RWPE1 (cell line): ENCODE results near the gene PGAM5.

ENCODE experiments used
- CTCF ChIA-PET: fragments of 350-600 bp; sonication (Branson Sonifier 250); formaldehyde crosslinking; extraction: SDS; loops from one replicate; lab custom pipeline; 2021; lab: Yijun Ruan, JAX
- POLR2A ChIA-PET: fragments of 400-600 bp; formaldehyde crosslinking; extraction: SDS; loops from one replicate; lab custom pipeline; 2020; ENCODE audit warnings: antibody characterized with exemption; ENCODE audit not compliant: low non-redundant PET; lab: Yijun Ruan, JAX
- DNase-seq: peaks from one replicate; pipeline ENCODE4 v3.0.0; 2012; ENCODE audit warnings: low spot score
- H3K27ac ChIP-seq: fragments of 450-650 bp; 2 replicates; pipeline ENCODE4 v1.5.1; 2017
- TF ChIP-seq, protein P1 (sequence below): fragments of 450-650 bp; conservative IDR thresholded peaks from 2 replicates; pipeline ENCODE4 v1.5.1; 2017; ENCODE audit warnings: low read depth, mild to moderate bottlenecking

PGAM5 gene

DNA sequence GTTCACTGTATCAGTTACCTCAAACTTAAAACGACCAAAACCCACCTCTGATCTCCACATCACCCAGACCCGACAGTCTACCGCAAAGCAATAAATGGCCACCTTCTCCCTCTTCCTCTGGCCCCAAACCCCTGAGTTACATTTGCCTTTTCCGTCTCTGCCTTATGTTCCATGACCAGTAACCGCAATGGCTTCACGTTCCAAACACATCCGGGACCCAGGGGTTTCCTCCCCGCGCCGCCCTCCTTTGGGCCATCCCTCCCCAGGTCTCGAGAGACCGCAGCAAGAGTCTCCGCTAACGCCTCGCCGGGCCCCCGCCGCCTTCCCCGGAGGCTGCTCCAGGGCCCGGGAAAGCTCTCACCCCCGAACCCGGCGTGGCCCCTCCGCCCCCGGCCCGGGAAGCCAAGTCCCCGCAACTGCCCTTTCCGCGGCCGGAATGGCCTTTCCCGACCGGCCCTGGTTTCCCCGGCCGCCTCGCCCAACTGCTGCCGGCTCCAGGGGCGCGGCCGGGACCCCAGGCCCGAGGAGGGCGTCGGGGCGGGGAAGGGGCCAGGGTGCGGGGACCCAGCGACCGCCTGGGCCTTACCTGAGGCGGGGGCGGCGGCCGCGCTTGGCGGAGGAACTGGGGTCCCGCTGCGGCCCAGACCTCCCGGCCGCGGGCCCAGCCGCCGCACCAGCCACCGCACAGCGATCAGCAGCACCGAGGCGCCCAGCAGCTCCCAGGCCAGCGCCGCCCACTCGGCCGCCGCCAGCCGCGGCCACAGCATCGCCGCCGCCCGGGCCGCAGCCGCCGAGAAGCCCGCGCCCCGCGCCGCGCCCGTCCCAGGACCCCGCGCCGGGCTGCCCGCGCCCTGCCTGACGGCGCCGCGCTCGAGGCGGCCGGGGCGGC is 50.6 kb downstream of the PGAM5 start, which contains the start of gene ANKLE2:
Gene ANKLE2 (minus strand): TSS at position 801 of the 889 bp plus-strand sequence. CDS start 34 bp downstream, at position 767.
- peak; percentile 45 for DNase-seq
- TF ChIP-seq, protein P1, sequence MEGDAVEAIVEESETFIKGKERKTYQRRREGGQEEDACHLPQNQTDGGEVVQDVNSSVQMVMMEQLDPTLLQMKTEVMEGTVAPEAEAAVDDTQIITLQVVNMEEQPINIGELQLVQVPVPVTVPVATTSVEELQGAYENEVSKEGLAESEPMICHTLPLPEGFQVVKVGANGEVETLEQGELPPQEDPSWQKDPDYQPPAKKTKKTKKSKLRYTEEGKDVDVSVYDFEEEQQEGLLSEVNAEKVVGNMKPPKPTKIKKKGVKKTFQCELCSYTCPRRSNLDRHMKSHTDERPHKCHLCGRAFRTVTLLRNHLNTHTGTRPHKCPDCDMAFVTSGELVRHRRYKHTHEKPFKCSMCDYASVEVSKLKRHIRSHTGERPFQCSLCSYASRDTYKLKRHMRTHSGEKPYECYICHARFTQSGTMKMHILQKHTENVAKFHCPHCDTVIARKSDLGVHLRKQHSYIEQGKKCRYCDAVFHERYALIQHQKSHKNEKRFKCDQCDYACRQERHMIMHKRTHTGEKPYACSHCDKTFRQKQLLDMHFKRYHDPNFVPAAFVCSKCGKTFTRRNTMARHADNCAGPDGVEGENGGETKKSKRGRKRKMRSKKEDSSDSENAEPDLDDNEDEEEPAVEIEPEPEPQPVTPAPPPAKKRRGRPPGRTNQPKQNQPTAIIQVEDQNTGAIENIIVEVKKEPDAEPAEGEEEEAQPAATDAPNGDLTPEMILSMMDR, result no peak
- POLR2A ChIA-PET, result interaction anchor here (0.5 kb wide), 1 partner anchor 409 kb away, joined by 4 read pairs; no protein-coding TSS in a partner anchor
- CTCF ChIA-PET, result interaction anchor here (0.7 kb wide), 1 partner anchor 21 kb away, joined by 3 read pairs; no protein-coding TSS in a partner anchor
- H3K27ac ChIP-seq, result peak within 1 kb of the TSS; percentile 98

DNA sequence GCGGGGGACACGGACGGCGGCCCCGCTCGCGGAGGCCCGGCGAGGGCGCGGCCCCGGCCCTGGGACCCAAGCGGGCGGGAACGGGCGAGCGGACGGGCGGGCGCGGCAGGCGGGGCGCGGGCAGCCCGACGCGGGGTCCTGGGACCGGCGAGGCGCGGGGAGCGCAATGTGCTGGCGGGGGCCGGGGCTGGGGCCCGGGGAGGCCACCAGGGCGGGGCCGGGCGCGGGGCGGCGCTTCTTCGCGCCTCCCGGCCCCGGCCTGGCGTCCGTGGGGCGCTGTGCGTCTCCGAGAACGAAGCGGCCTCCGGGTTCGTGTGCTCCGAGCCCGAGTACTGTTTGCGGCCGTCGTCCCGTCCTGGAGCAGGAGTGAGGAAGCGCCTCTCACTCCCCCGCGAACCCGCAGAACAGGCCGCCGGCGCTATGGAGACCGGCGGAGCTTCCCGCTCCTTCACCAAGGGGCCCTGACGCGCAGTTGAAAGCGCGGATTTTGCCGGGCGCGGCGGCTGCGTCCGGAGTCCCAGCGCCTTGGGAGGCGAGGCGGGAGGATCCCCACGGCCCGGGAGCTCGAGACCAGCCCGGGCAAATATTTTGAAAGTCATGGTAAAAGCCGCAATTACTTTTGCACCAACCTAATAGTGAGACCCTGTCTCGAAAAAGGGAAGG is 51.4 kb downstream of the PGAM5 start:
- CTCF ChIA-PET, result interaction anchor here (0.6 to 0.7 kb wide), 2 partner anchors 15 to 106 kb away, joined by 3 read pairs; no protein-coding TSS in a partner anchor
- POLR2A ChIA-PET, result no interaction called here
- TF ChIP-seq, protein P1, result no peak

DNA sequence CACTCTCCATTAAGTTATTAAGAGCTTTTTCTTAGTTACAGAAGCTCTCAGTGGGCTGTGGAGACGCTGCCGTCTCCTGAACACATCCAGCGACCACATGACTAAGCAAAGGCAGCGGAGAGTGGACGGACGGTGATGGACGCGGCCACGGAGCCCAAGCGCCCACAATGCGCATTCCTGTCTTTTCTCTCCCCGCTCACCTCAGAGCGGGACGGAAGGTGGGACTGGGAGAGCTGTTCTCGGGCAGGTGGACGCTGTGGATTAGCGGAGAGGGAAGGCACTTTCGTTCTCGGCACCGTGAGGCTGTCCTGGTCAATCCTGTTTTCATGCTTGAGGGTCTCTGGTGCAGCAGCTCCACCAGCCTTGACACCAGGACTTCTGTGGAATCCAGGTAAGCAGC is 53.6 kb downstream of the PGAM5 start:
- TF ChIP-seq, protein P1, result no peak

More for the DNA sequence above, 51.4 kb downstream of the PGAM5 start:
- DNase-seq, result peak; percentile 89
- peak overlapping the region; percentile 98 for H3K27ac ChIP-seq

DNA sequence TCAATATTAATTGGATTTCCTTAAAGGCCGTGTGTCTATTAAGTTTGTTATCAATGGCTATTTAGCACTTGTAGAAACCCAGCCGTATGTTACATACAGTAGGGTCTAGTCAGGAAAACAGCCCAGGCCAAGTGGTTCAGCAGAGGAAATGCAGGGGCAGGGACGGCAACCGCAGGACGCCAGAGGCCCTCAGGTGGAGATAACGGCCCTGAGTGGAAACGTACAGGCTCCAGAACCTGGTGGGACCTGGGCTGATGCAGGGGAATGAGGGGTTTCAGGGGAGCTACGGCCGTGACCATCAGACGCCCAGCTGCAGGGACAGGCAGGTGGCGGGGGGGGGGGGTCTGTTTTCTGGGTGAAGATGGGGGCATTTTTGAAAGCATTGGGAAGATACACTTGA is 54.7 kb downstream of the PGAM5 start:
- DNase-seq, result no peak
- TF ChIP-seq, protein P1, result no peak
- ChIA-PET POLR2A (no interaction called here), CTCF (no interaction called here)
- peak overlapping the region; percentile 66 for H3K27ac ChIP-seq

More for the DNA sequence above, 53.6 kb downstream of the PGAM5 start:
- ChIA-PET CTCF (no interaction called here), POLR2A (no interaction called here)
- no peak for DNase-seq
- 0 out of 2 replicates have a peak overlapping the region, but pooled peaks have one; percentile 5 for H3K27ac ChIP-seq

DNA sequence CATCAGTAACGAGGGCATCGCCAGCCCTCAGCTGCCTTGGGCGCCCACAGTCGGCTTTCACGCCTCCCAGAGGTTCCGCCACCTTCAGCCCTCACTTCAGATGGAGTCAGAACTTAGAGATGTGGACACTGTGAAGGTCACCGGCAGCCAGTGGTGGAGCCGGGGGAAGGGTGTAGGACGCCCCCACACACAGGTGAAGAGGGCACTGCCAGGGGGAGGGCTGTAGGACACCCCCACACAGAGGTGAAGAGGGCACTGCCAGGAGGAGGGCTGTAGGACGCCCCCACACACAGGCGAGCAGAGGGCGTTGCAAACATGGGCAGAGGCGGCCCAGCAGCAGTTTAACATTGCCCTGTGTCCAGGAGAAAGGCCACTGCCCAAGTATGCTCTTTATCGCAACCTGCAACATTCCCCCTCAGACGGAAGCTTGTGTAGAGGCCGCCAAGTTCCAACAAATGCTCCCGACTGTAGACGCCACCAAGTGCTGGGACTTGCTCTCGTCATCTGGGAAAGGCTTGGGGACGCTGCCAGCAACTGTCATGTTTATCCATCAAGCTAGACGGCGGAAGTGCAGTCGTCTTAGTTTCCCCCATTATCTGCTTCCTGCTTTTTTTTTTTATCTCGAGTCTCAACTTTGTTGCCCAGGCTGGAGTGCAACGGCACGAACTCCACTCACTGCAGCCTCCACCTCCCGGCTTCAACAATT is 55.9 kb downstream of the PGAM5 start:
- DNase-seq, result no peak
- ChIA-PET CTCF (interaction anchor here (1.2 kb wide), 1 partner anchor 18 kb away, joined by 3 read pairs; no protein-coding TSS in a partner anchor), POLR2A (no interaction called here)
- TF ChIP-seq, protein P1, result no peak
- H3K27ac ChIP-seq, result peak overlapping the region; percentile 66
